Esophagus squamous epithelium (tissue), 4 donors: ENCODE data around the gene DCAF10.
A peak's percentile ranks its signal among the peaks of the same experiment; 100 is the strongest.

ENCODE experiments used
- POLR2A ChIP-seq, 4 donors: fragments of 450-650 bp; IDR thresholded peaks; one replicate each; pipeline ENCODE4 v1.6.1; 2017; ENCODE audit warnings: antibody characterized with exemption in 4 of 4, mild to moderate bottlenecking in 4 of 4, moderate library complexity in 3 of 4
- TF ChIP-seq, protein P1 (sequence below), 6 experiments: fragments of 450-650 bp in 4 of 6; fragments of 200-600 bp in 2 of 6; sonication (generic) in 2 of 6; IDR thresholded peaks; one replicate each; pipeline ENCODE4 v1.5.1; 2016 to 2019; ENCODE audit warnings: antibody characterized with exemption in 6 of 6, mild to moderate bottlenecking in 4 of 6, moderate library complexity in 4 of 6

DNA sequence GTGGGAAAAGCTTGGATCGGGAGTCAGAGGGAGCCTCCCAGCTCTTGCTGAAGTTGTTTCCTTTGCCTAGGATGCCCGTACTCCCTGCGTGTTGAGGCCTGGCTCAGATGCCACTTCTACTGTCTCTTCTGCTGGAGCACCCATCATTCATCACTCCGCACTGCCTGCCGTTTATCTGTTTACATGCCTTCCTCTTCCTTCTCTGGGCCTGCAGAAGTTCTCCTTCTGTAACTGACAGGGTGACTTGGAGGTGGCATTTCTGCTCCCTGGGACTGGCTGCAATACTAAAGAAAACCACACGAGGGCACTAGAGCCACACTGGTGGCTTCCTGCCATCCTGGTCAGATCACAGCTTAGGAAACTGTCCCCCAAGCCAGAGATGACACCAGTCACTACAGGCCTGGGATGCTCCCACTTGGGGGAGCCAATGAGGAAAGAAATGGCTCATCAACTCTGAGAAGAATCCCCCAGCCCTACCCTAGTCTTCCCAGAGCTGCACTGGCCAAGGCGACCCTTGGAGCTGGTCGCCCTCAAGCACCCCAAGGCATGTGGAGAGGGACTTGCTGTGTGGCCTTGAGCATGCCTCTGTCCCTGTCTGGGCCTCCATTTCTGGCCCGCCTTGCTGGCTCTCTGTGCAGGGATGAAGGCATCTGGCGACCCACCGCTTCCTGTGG lies 113.0 kb downstream of the DCAF10 start:
- no peak for TF ChIP-seq POLR2A (IDR thresholded peaks at IDR 0.05)
- TF ChIP-seq, protein P1, sequence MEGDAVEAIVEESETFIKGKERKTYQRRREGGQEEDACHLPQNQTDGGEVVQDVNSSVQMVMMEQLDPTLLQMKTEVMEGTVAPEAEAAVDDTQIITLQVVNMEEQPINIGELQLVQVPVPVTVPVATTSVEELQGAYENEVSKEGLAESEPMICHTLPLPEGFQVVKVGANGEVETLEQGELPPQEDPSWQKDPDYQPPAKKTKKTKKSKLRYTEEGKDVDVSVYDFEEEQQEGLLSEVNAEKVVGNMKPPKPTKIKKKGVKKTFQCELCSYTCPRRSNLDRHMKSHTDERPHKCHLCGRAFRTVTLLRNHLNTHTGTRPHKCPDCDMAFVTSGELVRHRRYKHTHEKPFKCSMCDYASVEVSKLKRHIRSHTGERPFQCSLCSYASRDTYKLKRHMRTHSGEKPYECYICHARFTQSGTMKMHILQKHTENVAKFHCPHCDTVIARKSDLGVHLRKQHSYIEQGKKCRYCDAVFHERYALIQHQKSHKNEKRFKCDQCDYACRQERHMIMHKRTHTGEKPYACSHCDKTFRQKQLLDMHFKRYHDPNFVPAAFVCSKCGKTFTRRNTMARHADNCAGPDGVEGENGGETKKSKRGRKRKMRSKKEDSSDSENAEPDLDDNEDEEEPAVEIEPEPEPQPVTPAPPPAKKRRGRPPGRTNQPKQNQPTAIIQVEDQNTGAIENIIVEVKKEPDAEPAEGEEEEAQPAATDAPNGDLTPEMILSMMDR (IDR thresholded peaks at IDR 0.05), result peak; percentile 95 to 99 (median 97)
